H9 (cell line): ENCODE measurements around the gene LIN9. TPM values are rescaled to one million over a fixed set of nuclear protein-coding genes. Genes with fewer than 3 reads are reported as not detected.

ENCODE experiments used
- DNase-seq: peaks from one replicate; pipeline ENCODE4 v3.0.0-alpha.2; 2017
- H2AFZ ChIP-seq: one replicate; pipeline ENCODE4 v1.6.1; 2013; ENCODE audit warnings: mild to moderate bottlenecking, low read length, control low read depth, moderate library complexity
- H2AK5ac ChIP-seq: 2 replicates; pipeline ENCODE4 v1.6.1; 2013; ENCODE audit warnings: low read length, control low read depth, mixed read lengths; ENCODE audit not compliant: insufficient read length
- H2BK120ac ChIP-seq: one replicate; pipeline ENCODE4 v1.6.1; 2013; ENCODE audit warnings: low read depth, mild to moderate bottlenecking, low read length, control low read depth, inconsistent platforms; ENCODE audit not compliant: poor library complexity, severe bottlenecking
- H2BK12ac ChIP-seq: 2 replicates; pipeline ENCODE4 v1.6.1; 2013; ENCODE audit warnings: low read length, control low read depth, mixed read lengths, low read depth; ENCODE audit not compliant: insufficient read length
- H2BK15ac ChIP-seq: 2 replicates; pipeline ENCODE4 v1.6.1; 2013; ENCODE audit warnings: low read depth, low read length, control low read depth
- H2BK20ac ChIP-seq: one replicate; pipeline ENCODE4 v1.6.1; 2013; ENCODE audit warnings: low read depth, mild to moderate bottlenecking, low read length, control low read depth, inconsistent platforms; ENCODE audit not compliant: poor library complexity, severe bottlenecking
- H2BK5ac ChIP-seq: 2 replicates; pipeline ENCODE4 v1.6.1; 2013; ENCODE audit warnings: low read length, control low read depth, mixed read lengths; ENCODE audit not compliant: insufficient read length
- H3K14ac ChIP-seq: 2 replicates; pipeline ENCODE4 v1.6.1; 2013; ENCODE audit warnings: low read length, control low read depth; ENCODE audit not compliant: insufficient read depth
- H3K18ac ChIP-seq: 2 replicates; pipeline ENCODE4 v1.6.1; 2013; ENCODE audit warnings: low read depth, mild to moderate bottlenecking, mixed read lengths, low read length, control low read depth; ENCODE audit not compliant: insufficient read length
- H3K23ac ChIP-seq: 2 replicates; pipeline ENCODE4 v1.6.1; 2013; ENCODE audit warnings: low read length, control low read depth, mixed read lengths, low read depth; ENCODE audit not compliant: insufficient read length
- H3K23me2 ChIP-seq: 2 replicates; pipeline ENCODE4 v1.6.1; 2013; ENCODE audit warnings: low read depth, mild to moderate bottlenecking, mixed read lengths, low read length, control low read depth; ENCODE audit not compliant: insufficient read length, poor library complexity, severe bottlenecking
- H3K27ac ChIP-seq: 2 replicates; pipeline ENCODE4 v1.5.1; 2013; ENCODE audit warnings: low read length, control low read depth, mixed read lengths, low read depth; ENCODE audit not compliant: insufficient read length
- H3K27me3 ChIP-seq: 2 replicates; pipeline ENCODE4 v1.6.1; 2013; ENCODE audit warnings: low read length, control low read depth, inconsistent platforms; ENCODE audit not compliant: insufficient read depth
- H3K4ac ChIP-seq: 2 replicates; pipeline ENCODE4 v1.6.1; 2013; ENCODE audit warnings: low read depth, mild to moderate bottlenecking, control low read depth, inconsistent platforms, low read length, moderate library complexity
- H3K4me1 ChIP-seq: 2 replicates; pipeline ENCODE4 v1.6.1; 2013; ENCODE audit warnings: low read length, control low read depth, inconsistent platforms; ENCODE audit not compliant: insufficient read depth
- H3K4me2 ChIP-seq: 2 replicates; pipeline ENCODE4 v1.6.1; 2013; ENCODE audit warnings: low read length, control low read depth, mixed read lengths; ENCODE audit not compliant: insufficient read length, insufficient read depth
- H3K56ac ChIP-seq: 2 replicates; pipeline ENCODE4 v1.6.1; 2013; ENCODE audit warnings: low read depth, mild to moderate bottlenecking, mixed read lengths, low read length, control low read depth; ENCODE audit not compliant: insufficient read length
- H3K79me1 ChIP-seq: 2 replicates; pipeline ENCODE4 v1.6.1; 2013; ENCODE audit warnings: low read depth, mild to moderate bottlenecking, moderate library complexity, low read length, control low read depth, inconsistent platforms; ENCODE audit not compliant: insufficient read depth, poor library complexity, severe bottlenecking
- H3K79me2 ChIP-seq: 2 replicates; pipeline ENCODE4 v1.6.1; 2013; ENCODE audit warnings: low read length, control low read depth, inconsistent platforms; ENCODE audit not compliant: insufficient read depth
- H3K9ac ChIP-seq: 2 replicates; pipeline ENCODE4 v1.6.1; 2013; ENCODE audit warnings: low read length, control low read depth, mixed read lengths; ENCODE audit not compliant: insufficient read length; ENCODE audit errors: extremely low read depth
- H3K9me3 ChIP-seq: one replicate; pipeline ENCODE4 v1.6.1; 2013; ENCODE audit warnings: low read depth, low read length, inconsistent platforms; ENCODE audit not compliant: control insufficient read depth
- H3T11ph ChIP-seq: one replicate; pipeline ENCODE4 v1.6.1; 2013; ENCODE audit warnings: mild to moderate bottlenecking, low read length, control low read depth, inconsistent platforms
- H4K20me1 ChIP-seq: one replicate; pipeline ENCODE4 v1.6.1; 2013; ENCODE audit not compliant: control insufficient read depth, insufficient read length, insufficient read depth
- H4K5ac ChIP-seq: 2 replicates; pipeline ENCODE4 v1.6.1; 2013; ENCODE audit warnings: low read depth, mild to moderate bottlenecking, mixed read lengths, low read length, control low read depth; ENCODE audit not compliant: insufficient read length
- H4K8ac ChIP-seq: replicated peaks from 2 replicates; pipeline ENCODE4 v1.6.1; 2013; ENCODE audit warnings: low read length, control low read depth, mixed read lengths, low read depth; ENCODE audit not compliant: insufficient read length
- H4K91ac ChIP-seq: 2 replicates; pipeline ENCODE4 v1.6.1; 2013; ENCODE audit warnings: low read depth, mild to moderate bottlenecking, moderate library complexity, mixed read lengths, low read length, control low read depth; ENCODE audit not compliant: insufficient read length
- H3K27ac Mint-ChIP-seq, 3 experiments: 2 replicates in 2 of 3; 3 replicates in 1 of 3; pipeline ENCODE4 v1.8.0; 2020 to 2021; ENCODE audit warnings: mixed read lengths in 3 of 3, mild to moderate bottlenecking in 1 of 3, moderate library complexity in 1 of 3
- H3K27me3 Mint-ChIP-seq: 2 replicates; pipeline ENCODE4 v1.8.0; 2021; ENCODE audit warnings: low read depth, mild to moderate bottlenecking, moderate library complexity, mixed read lengths
- H3K36me3 Mint-ChIP-seq, 3 experiments: 2 replicates in 2 of 3; 3 replicates in 1 of 3; pipeline ENCODE4 v1.8.0; 2020 to 2021; ENCODE audit warnings: low read depth in 3 of 3, mixed read lengths in 3 of 3; ENCODE audit not compliant: insufficient read depth in 1 of 3
- H3K4me1 Mint-ChIP-seq, 2 experiments: 2 replicates each; pipeline ENCODE4 v1.8.0; 2020; ENCODE audit warnings: mixed read lengths in 2 of 2
- H3K4me3 Mint-ChIP-seq, 2 experiments: 2 replicates in 1 of 2; 3 replicates in 1 of 2; pipeline ENCODE4 v1.8.0; 2020 to 2021; ENCODE audit warnings: mild to moderate bottlenecking in 2 of 2, mixed read lengths in 2 of 2, moderate library complexity in 1 of 2
- H3K9me3 Mint-ChIP-seq, 2 experiments: 2 replicates in 1 of 2; 3 replicates in 1 of 2; pipeline ENCODE4 v1.8.0; 2020; ENCODE audit warnings: mild to moderate bottlenecking in 2 of 2, mixed read lengths in 2 of 2, moderate library complexity in 1 of 2
- WGBS: extraction: QIAGEN DNeasy Blood & Tissue Kit; methylation state at CpG from one replicate; pipeline ENCODE4 v1.1.7; 2013; ENCODE audit warnings: missing lambda C conversion rate, low lambda C conversion rate, mixed read lengths; ENCODE audit not compliant: insufficient read length; ENCODE audit errors: extremely low coverage; 5-methylcytosine and 5-hydroxymethylcytosine counted together
- total RNA-seq: library from RNA; stranded (reverse); gene quantifications from 2 replicates; pipeline ENCODE4 v1.2.1, GENCODE V29; 2021
- TF ChIP-seq, protein P1 (sequence below): fragments of 200-600 bp; sonication (generic); conservative IDR thresholded peaks from 3 replicates; pipeline ENCODE4 v1.8.0; 2021; ENCODE audit warnings: antibody characterized with exemption, mild to moderate bottlenecking

LIN9 gene
- total RNA-seq, 1 experiment from 2014 or later = 9.5 TPM

DNA sequence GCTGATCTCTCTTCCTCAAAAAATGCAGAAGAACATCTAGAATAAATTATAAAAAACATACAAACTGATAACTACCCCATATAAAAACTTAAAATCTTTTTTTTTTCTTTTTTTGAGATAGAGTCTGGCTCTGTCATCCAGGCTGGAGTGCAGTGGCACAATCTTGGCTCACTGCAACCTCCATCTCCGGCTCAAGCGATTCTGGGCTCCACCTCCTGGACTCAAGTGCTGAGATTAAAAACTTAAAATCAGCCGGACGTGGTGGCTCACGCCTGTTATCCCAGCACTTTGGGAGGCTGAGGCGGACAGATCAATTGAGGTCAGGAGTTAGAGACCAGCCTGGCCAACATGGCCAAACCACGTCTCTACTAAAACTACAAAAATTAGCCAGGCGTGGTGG lies 31.1 kb downstream of the LIN9 start:
- H3K79me2 ChIP-seq = no peaks in the 10 kb centered on the region
- TF ChIP-seq, protein P1, sequence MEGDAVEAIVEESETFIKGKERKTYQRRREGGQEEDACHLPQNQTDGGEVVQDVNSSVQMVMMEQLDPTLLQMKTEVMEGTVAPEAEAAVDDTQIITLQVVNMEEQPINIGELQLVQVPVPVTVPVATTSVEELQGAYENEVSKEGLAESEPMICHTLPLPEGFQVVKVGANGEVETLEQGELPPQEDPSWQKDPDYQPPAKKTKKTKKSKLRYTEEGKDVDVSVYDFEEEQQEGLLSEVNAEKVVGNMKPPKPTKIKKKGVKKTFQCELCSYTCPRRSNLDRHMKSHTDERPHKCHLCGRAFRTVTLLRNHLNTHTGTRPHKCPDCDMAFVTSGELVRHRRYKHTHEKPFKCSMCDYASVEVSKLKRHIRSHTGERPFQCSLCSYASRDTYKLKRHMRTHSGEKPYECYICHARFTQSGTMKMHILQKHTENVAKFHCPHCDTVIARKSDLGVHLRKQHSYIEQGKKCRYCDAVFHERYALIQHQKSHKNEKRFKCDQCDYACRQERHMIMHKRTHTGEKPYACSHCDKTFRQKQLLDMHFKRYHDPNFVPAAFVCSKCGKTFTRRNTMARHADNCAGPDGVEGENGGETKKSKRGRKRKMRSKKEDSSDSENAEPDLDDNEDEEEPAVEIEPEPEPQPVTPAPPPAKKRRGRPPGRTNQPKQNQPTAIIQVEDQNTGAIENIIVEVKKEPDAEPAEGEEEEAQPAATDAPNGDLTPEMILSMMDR = no peak

More for the DNA sequence above, 31.1 kb downstream of the LIN9 start:
- no peaks in the 10 kb centered on the region for H3K4me1 ChIP-seq
- no peak overlapping the region for H4K5ac ChIP-seq
- Mint-ChIP-seq H3K36me3 (peaks cover 6 to 26% (median 22%) of the 10 kb centered on the region in 3 experiments; a peak in 6 of 7 replicates), H3K9me3 (no peaks in the 10 kb centered on the region), H3K27ac (no peak overlapping the region; a peak in 1 of 7 replicates), H3K4me1 (no peaks in the 10 kb centered on the region), H3K27me3 (no peaks in the 10 kb centered on the region), H3K4me3 (no peak overlapping the region)
- H3K23ac ChIP-seq = no peak overlapping the region
- H4K8ac ChIP-seq = no peak overlapping the region
- no peak overlapping the region for H3K4ac ChIP-seq
- H3T11ph ChIP-seq = no peak overlapping the region
- no peaks in the 10 kb centered on the region for H3K9me3 ChIP-seq
- no peak overlapping the region for H2AK5ac ChIP-seq
- H2BK5ac ChIP-seq = no peak overlapping the region
- no peak overlapping the region for H2BK20ac ChIP-seq
- no CpG with 5 or more reads among the region's 8 CpGs for WGBS
- H3K9ac ChIP-seq = no peak overlapping the region
- H3K4me2 ChIP-seq = no peak overlapping the region
- no peaks in the 10 kb centered on the region for H3K27me3 ChIP-seq
- H3K79me1 ChIP-seq = no peaks in the 10 kb centered on the region
- H4K20me1 ChIP-seq = no peaks in the 10 kb centered on the region
- no peak overlapping the region for H3K18ac ChIP-seq
- no peak overlapping the region for H2BK120ac ChIP-seq
- no peak overlapping the region for H3K14ac ChIP-seq
- H3K56ac ChIP-seq = no peak overlapping the region
- H2BK15ac ChIP-seq = no peak overlapping the region
- no peak overlapping the region for H3K27ac ChIP-seq
- H3K23me2 ChIP-seq = no peaks in the 10 kb centered on the region
- no peak overlapping the region for H2BK12ac ChIP-seq
- no peak for DNase-seq
- H2AFZ ChIP-seq = no peak overlapping the region
- no peak overlapping the region for H4K91ac ChIP-seq
